ENCODE results near the gene ASAP3.

DNA sequence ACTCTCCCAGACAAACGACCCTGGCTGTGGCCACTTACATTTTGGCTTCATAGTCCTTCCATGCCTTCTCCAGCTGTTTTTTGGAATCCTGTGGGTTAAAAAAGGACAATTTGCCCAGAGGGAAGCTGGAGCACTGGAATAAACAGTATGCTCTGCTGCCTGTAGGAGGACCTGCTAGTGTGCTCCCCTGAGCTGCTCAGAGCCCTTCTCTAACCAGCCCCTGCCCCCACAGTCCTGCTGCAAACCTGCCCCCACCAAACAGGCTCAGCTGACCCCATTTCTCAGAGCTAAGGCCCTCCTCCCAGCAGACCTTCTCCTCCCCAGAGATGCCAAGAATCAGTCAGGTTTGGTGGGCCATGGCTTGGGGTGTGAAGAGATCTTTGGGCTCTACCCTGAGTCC lies 32.5 kb downstream of the ASAP3 start:
- TF ChIP-seq, protein P1, sequence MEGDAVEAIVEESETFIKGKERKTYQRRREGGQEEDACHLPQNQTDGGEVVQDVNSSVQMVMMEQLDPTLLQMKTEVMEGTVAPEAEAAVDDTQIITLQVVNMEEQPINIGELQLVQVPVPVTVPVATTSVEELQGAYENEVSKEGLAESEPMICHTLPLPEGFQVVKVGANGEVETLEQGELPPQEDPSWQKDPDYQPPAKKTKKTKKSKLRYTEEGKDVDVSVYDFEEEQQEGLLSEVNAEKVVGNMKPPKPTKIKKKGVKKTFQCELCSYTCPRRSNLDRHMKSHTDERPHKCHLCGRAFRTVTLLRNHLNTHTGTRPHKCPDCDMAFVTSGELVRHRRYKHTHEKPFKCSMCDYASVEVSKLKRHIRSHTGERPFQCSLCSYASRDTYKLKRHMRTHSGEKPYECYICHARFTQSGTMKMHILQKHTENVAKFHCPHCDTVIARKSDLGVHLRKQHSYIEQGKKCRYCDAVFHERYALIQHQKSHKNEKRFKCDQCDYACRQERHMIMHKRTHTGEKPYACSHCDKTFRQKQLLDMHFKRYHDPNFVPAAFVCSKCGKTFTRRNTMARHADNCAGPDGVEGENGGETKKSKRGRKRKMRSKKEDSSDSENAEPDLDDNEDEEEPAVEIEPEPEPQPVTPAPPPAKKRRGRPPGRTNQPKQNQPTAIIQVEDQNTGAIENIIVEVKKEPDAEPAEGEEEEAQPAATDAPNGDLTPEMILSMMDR (IDR thresholded peaks at IDR 0.05) = no peak
- no peak for TF ChIP-seq ZNF263 (CRISPR knock-in tag; IDR thresholded peaks at IDR 0.05; ENCODE audit: low read depth)
- TF ChIP-seq NR3C1 (CRISPR knock-in tag; conservative IDR thresholded peaks at IDR 0.05; ENCODE audit: low read depth) = no peak
- no peak for TF ChIP-seq CREM (CRISPR knock-in tag; IDR thresholded peaks at IDR 0.05)
- TF ChIP-seq, protein P2, sequence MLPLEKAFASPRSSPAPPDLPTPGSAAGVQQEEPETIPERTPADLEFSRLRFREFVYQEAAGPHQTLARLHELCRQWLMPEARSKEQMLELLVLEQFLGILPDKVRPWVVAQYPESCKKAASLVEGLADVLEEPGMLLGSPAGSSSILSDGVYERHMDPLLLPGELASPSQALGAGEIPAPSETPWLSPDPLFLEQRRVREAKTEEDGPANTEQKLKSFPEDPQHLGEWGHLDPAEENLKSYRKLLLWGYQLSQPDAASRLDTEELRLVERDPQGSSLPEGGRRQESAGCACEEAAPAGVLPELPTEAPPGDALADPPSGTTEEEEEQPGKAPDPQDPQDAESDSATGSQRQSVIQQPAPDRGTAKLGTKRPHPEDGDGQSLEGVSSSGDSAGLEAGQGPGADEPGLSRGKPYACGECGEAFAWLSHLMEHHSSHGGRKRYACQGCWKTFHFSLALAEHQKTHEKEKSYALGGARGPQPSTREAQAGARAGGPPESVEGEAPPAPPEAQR (CRISPR knock-in tag; IDR thresholded peaks at IDR 0.05) = no peak
- TF ChIP-seq, protein P3, sequence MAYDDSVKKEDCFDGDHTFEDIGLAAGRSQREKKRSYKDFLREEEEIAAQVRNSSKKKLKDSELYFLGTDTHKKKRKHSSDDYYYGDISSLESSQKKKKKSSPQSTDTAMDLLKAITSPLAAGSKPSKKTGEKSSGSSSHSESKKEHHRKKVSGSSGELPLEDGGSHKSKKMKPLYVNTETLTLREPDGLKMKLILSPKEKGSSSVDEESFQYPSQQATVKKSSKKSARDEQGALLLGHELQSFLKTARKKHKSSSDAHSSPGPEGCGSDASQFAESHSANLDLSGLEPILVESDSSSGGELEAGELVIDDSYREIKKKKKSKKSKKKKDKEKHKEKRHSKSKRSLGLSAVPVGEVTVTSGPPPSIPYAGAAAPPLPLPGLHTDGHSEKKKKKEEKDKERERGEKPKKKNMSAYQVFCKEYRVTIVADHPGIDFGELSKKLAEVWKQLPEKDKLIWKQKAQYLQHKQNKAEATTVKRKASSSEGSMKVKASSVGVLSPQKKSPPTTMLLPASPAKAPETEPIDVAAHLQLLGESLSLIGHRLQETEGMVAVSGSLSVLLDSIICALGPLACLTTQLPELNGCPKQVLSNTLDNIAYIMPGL (CRISPR knock-in tag; IDR thresholded peaks at IDR 0.05) = no peak
- TF ChIP-seq, protein P4, sequence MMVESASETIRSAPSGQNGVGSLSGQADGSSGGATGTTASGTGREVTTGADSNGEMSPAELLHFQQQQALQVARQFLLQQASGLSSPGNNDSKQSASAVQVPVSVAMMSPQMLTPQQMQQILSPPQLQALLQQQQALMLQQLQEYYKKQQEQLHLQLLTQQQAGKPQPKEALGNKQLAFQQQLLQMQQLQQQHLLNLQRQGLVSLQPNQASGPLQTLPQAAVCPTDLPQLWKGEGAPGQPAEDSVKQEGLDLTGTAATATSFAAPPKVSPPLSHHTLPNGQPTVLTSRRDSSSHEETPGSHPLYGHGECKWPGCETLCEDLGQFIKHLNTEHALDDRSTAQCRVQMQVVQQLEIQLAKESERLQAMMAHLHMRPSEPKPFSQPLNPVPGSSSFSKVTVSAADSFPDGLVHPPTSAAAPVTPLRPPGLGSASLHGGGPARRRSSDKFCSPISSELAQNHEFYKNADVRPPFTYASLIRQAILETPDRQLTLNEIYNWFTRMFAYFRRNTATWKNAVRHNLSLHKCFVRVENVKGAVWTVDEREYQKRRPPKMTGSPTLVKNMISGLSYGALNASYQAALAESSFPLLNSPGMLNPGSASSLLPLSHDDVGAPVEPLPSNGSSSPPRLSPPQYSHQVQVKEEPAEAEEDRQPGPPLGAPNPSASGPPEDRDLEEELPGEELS (CRISPR knock-in tag; IDR thresholded peaks at IDR 0.05) = no peak

Data from WTC11 (cell line).